Body of pancreas (tissue), 4 donors: ENCODE data around the gene ADAMTSL5.

Experiments used
- CTCF ChIP-seq, 7 experiments: fragments of 450-650 bp in 4 of 7; fragments of 200-600 bp in 3 of 7; sonication (generic) in 3 of 7; IDR thresholded peaks; one replicate each; pipeline ENCODE4 v1.5.1; 2016 to 2019; ENCODE audit warnings: antibody characterized with exemption in 7 of 7
- POLR2A ChIP-seq, 3 donors: fragments of 450-650 bp; IDR thresholded peaks; one replicate each; pipeline ENCODE4 v1.6.1; 2016; ENCODE audit warnings: antibody characterized with exemption in 3 of 3, mild to moderate bottlenecking in 2 of 3

GRCh38 chr19:1505012-1505411, 7.8 kb downstream of the ADAMTSL5 start:
- TF ChIP-seq CTCF (IDR thresholded peaks at IDR 0.05) (no peak), POLR2A (IDR thresholded peaks at IDR 0.05) (no peak)
